Endothelial cell of umbilical vein (primary cell): ENCODE results near the gene NSUN6. TPM values are rescaled to one million over a fixed set of nuclear protein-coding genes. Genes with fewer than 3 reads are reported as not detected.

Source experiments
- BruUV-seq: library from RNA; stranded (reverse); fragments of 400-500 nt; replicated peaks from 2 replicates; lab custom pipeline; 2021; lab: Mats Ljungman, UMichigan
- CTCF ChIA-PET: fragments of 300-600, 350-600 bp; sonication (Branson Sonifier 250); formaldehyde crosslinking; loops from one replicate; lab custom pipeline; 2021; ENCODE audit warnings: antibody characterized with exemption, inconsistent platforms; lab: Charles Lee
- POLR2A ChIA-PET: fragments of 300-600, 350-600 bp; sonication (Branson Sonifier 250); formaldehyde crosslinking; loops from one replicate; lab custom pipeline; 2021; ENCODE audit warnings: antibody characterized with exemption, inconsistent platforms; lab: Charles Lee
- DNase-seq: peaks from one replicate; pipeline ENCODE4 v3.0.0-alpha.2; 2011; ENCODE audit warnings: low read depth, low spot score
- FAIRE-seq: peaks from 2 replicates; lab custom pipeline; 2011; peaks lifted over from hg19 to GRCh38; lab: Jason Lieb, UNC
- H2AFZ ChIP-seq: 2 replicates; pipeline ENCODE4 v1.6.0; 2012; ENCODE audit warnings: low read depth, low read length, control low read depth, inconsistent platforms
- H3K27ac ChIP-seq: 2 replicates; pipeline ENCODE4 v1.5.1; 2011; ENCODE audit warnings: low read depth, mild to moderate bottlenecking, control low read depth, low read length, moderate library complexity; ENCODE audit not compliant: insufficient read depth
- H3K27me3 ChIP-seq, 2 experiments: 2 replicates each; pipeline versions ENCODE4 v1.6.0 to v1.6.1; 2011; ENCODE audit warnings: low read length in 2 of 2, mixed read lengths in 1 of 2; ENCODE audit not compliant: control insufficient read depth in 2 of 2, insufficient read depth in 2 of 2
- H3K36me3 ChIP-seq, 2 experiments: 2 replicates in 1 of 2; 3 replicates in 1 of 2; pipeline ENCODE4 v1.5.1; 2011; ENCODE audit warnings: low read length in 2 of 2, mild to moderate bottlenecking in 1 of 2, moderate library complexity in 1 of 2; ENCODE audit not compliant: control insufficient read depth in 2 of 2, insufficient read depth in 2 of 2; ENCODE audit errors: extremely low read depth in 1 of 2
- H3K4me1 ChIP-seq: 3 replicates; pipeline ENCODE4 v1.5.1; 2011; ENCODE audit warnings: mild to moderate bottlenecking, low read length; ENCODE audit not compliant: control insufficient read depth, insufficient read depth; ENCODE audit errors: extremely low read depth
- H3K4me2 ChIP-seq: 2 replicates; pipeline ENCODE4 v1.6.1; 2011; ENCODE audit warnings: low read length, control low read depth, mixed read lengths; ENCODE audit not compliant: insufficient read depth
- H3K4me3 ChIP-seq, 3 experiments: fragments of 200-600 bp in 1 of 3; sonication (generic), shearing (Covaris generic) in 1 of 3; replicated peaks in 1 of 3; 2 replicates each; pipeline ENCODE4 v1.5.1; 2011 to 2016; ENCODE audit warnings: control low read depth in 3 of 3, low read length in 3 of 3, mild to moderate bottlenecking in 2 of 3, inconsistent platforms in 1 of 3, low read depth in 1 of 3, moderate library complexity in 1 of 3; ENCODE audit not compliant: insufficient read depth in 1 of 3
- H3K79me2 ChIP-seq: 2 replicates; pipeline ENCODE4 v1.6.0; 2012; ENCODE audit warnings: low read length, inconsistent platforms; ENCODE audit not compliant: control insufficient read depth, insufficient read depth
- H3K9ac ChIP-seq: replicated peaks from 2 replicates; pipeline ENCODE3; 2011; ENCODE audit warnings: low read length, control low read depth; ENCODE audit not compliant: insufficient read depth; ENCODE audit errors: extremely low read depth
- H3K9me1 ChIP-seq: replicated peaks from 3 replicates; pipeline ENCODE4 v1.6.0; 2011; ENCODE audit warnings: mild to moderate bottlenecking, low read length; ENCODE audit not compliant: control insufficient read depth, insufficient read depth; ENCODE audit errors: extremely low read depth
- H3K9me3 ChIP-seq: replicated peaks from 2 replicates; pipeline ENCODE4 v1.5.1; 2012; ENCODE audit warnings: low read length, inconsistent platforms; ENCODE audit not compliant: control insufficient read depth, insufficient read depth
- H4K20me1 ChIP-seq: replicated peaks from 2 replicates; pipeline ENCODE3; 2011; ENCODE audit warnings: mild to moderate bottlenecking, low read length; ENCODE audit not compliant: control insufficient read depth, insufficient read depth; ENCODE audit errors: extremely low read depth
- CTCF ChIP-seq, 2 donors: IDR thresholded peaks; 1 replicate in 1 of 2; 2 replicates in 1 of 2; pipeline ENCODE4 v1.5.1; 2011; ENCODE audit warnings: low read length in 2 of 2, mild to moderate bottlenecking in 2 of 2, moderate library complexity in 2 of 2, control low read depth in 1 of 2, inconsistent platforms in 1 of 2, low read depth in 1 of 2; ENCODE audit not compliant: insufficient read depth in 1 of 2; ENCODE audit errors: extremely low read depth in 1 of 2
- EZH2 ChIP-seq: IDR thresholded peaks from 2 replicates; pipeline ENCODE4 v1.6.1; 2012; ENCODE audit warnings: borderline replicate concordance, low read depth, mild to moderate bottlenecking, moderate library complexity, low read length, inconsistent platforms; ENCODE audit not compliant: severe bottlenecking
- FOS ChIP-seq: IDR thresholded peaks from 2 replicates; pipeline ENCODE4 v1.6.1; 2011; ENCODE audit warnings: mild to moderate bottlenecking, low read length, moderate library complexity, borderline replicate concordance; ENCODE audit not compliant: insufficient read depth
- GATA2 ChIP-seq: IDR thresholded peaks from 2 replicates; pipeline ENCODE4 v1.7.0; 2011; ENCODE audit warnings: low read depth, mild to moderate bottlenecking, moderate library complexity, mixed read lengths, low read length; ENCODE audit not compliant: insufficient read length, insufficient read depth
- JUN ChIP-seq: IDR thresholded peaks from 2 replicates; pipeline ENCODE4 v1.6.1; 2011; ENCODE audit warnings: borderline replicate concordance, low read depth; ENCODE audit not compliant: insufficient read length, insufficient read depth
- MAX ChIP-seq: IDR thresholded peaks from 2 replicates; pipeline ENCODE4 v1.6.1; 2011; ENCODE audit not compliant: insufficient read depth, insufficient read length
- MYC ChIP-seq: IDR thresholded peaks from one replicate; pipeline ENCODE4 v1.6.1; 2011; ENCODE audit warnings: mild to moderate bottlenecking, low read depth, low read length
- POLR2A ChIP-seq: IDR thresholded peaks from 2 replicates; pipeline ENCODE4 v1.6.1; 2012; ENCODE audit warnings: low read depth, mild to moderate bottlenecking, control low read depth, low read length
- POLR2AphosphoS5 ChIP-seq: IDR thresholded peaks from 2 replicates; pipeline ENCODE4 v1.6.1; 2012; ENCODE audit warnings: low read depth, mild to moderate bottlenecking, control low read depth, low read length, moderate library complexity; ENCODE audit not compliant: insufficient read depth
- dilution Hi-C: fragments of 300-500 bp; cut with MboI; formaldehyde crosslinking; loops from one replicate; pipeline ENCODE4 v1.15.0; 2019; ENCODE audit warnings: low sequenced_read_pairs; ENCODE audit not compliant: extremely low pct_ligation_motif_present
- intact Hi-C: fragments of 100-400 bp; cut with micrococcal nuclease; formaldehyde crosslinking; loops from one replicate; pipeline ENCODE4 v1.10.0; 2022
- polyA plus RNA-seq, 4 experiments: library from polyadenylated mRNA; depleted of rRNA in 3 of 4; stranded (reverse) in 3 of 4; unstranded in 1 of 4; fragments of >200 nt; gene quantifications; 2 replicates each; pipeline versions ENCODE4 v1.2.1 to v1.2.3, GENCODE V29; 2011 to 2012; ENCODE audit warnings: missing spikeins in 1 of 4
- total RNA-seq: library from RNA; stranded (reverse); gene quantifications from 2 replicates; pipeline ENCODE4 v1.2.3, GENCODE V29; 2021

Gene NSUN6
- total and polyA plus RNA-seq, 2 donors (not counting 3 experiments of a cell fraction or from before 2014, with no cell fraction given) = 3.3 to 5.2 TPM

GRCh38 chr10:18551473-18551872, 99.9 kb downstream of the NSUN6 start:
- intact Hi-C loops (no loop called here), dilution Hi-C loops (no loop called here)
- no peaks in the 10 kb centered on the region for H3K9me3 ChIP-seq
- H3K79me2 ChIP-seq = no peaks in the 10 kb centered on the region
- TF ChIP-seq EZH2 (no peak), JUN (no peak), CTCF (IDR thresholded peaks at IDR 0.05; ENCODE audit: extremely low read depth in 1 of 2, insufficient read depth in 1 of 2, low read depth in 1 of 2, low read length in 2 of 2) (no peak), POLR2A (no peak), MAX (no peak), FOS (no peak), MYC (no peak), POLR2AphosphoS5 (no peak), GATA2 (no peak)
- H3K27me3 ChIP-seq = no peaks in the 10 kb centered on the region
- no peaks in the 10 kb centered on the region for H3K36me3 ChIP-seq
- no peak overlapping the region for H3K9ac ChIP-seq
- H3K9me1 ChIP-seq = no peaks in the 10 kb centered on the region
- CTCF ChIA-PET = no interaction called here
- no peaks in the 10 kb centered on the region for H4K20me1 ChIP-seq
- BruUV-seq = no TSS peak
- no peak overlapping the region for H2AFZ ChIP-seq
- no peak for DNase-seq
- no peak for FAIRE-seq
- POLR2A ChIA-PET = no interaction called here
- H3K4me2 ChIP-seq = no peak overlapping the region
- H3K4me1 ChIP-seq = no peaks in the 10 kb centered on the region
- no peak overlapping the region for H3K27ac ChIP-seq
- H3K4me3 ChIP-seq = no peak overlapping the region
